HTR-8/SVneo (cell line): ENCODE measurements around the gene NOL4L.

Experiments
- DNase-seq: peaks from one replicate; pipeline ENCODE4 v3.0.0; 2011; ENCODE audit warnings: low spot score, mixed read lengths; ENCODE audit not compliant: insufficient read length
- FAIRE-seq: peaks from 2 replicates; lab custom pipeline; 2011; peaks lifted over from hg19 to GRCh38; lab: Jason Lieb, UNC

The NOL4L gene

GRCh38 chr20:32614772-32615171 lies 29.6 kb upstream of the NOL4L start:
- FAIRE-seq = no peak

GRCh38 chr20:32614303-32614702 lies 29.2 kb upstream of the NOL4L start:
- FAIRE-seq (no peak), DNase-seq (no peak)

More at GRCh38 chr20:32614772-32615171, 29.6 kb upstream of the NOL4L start:
- no peak for DNase-seq

DNA sequence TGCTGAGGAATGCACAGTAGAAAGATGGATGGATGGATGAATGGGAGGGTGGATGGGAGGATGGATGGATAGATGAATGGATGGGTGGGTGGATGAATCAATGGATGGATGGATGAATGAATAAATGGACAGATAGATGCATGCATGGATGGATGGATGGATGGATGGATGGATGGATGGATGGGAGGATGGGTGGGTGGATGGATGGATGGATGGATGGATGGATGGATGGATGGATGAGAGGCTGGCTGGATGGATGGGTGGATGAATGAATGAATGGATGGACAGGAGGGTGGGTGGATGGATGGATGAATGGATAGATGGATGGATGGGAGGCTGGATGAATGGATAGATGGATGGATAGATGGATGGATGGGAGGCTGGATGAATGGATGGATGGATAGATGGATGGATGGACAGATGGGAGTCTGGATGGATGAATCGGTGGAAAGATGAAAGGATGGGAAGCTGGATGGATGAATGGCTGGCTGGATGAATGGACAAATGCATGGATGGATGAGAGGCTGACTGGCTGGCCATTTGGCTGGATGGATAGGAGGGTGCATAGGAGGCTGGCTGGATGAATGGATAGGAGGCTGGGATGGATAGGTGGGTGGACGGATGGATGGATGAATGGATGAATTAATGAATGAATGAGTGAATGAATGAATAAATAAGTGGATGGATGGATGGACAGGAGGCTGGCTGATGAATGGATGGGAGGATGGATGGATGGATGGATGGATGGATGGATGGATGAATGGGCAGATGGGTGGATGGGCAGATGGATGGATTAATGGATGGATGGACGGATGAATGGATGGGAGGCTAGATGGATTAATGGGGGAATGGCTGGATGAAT lies 28.3 kb upstream of the NOL4L start:
- DNase-seq (no peak), FAIRE-seq (peak; percentile 9)

DNA sequence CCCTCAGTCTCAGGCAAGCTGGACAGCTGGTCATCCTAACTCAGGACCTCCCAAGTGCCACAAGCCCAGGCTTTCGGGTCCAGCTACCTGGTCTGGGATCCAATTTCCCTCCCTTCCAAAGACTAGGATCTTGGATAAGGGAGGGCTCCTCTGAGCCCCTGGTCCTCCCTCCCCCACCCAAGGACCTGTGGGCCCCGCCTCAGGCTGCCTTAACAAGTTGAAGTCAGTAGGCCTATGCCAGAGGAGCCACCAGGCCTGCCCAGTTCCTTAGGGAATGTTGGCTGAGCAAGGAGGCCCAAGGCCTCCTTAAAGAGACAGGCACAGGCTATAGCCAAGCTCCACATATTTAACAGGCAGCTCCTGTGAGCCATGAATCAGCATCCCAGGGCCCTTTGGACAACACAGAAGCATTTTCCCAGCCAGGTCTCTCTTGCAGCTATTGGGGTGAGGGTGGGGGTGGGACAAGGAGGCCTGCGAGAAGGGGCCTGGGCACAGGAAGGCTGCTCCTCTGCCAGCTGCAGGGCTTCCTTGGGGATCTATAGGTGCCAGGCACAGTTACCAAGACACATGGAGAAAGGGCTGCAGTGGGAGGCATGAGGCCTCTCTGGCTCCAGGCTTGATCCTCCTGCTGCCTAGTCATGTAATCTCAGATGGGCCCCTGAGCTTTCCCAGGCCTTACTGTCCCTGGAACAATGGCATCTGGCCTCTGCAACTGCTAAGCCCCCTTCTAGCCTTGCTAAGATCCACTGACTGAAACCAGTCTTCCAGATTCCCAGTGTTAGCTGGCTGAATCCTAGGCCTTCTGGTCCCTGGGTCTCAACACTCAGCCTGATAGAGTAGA lies 27.4 kb upstream of the NOL4L start:
- FAIRE-seq (no peak), DNase-seq (no peak)

GRCh38 chr20:32611868-32612267 lies 26.7 kb upstream of the NOL4L start:
- FAIRE-seq = no peak
- DNase-seq = no peak

GRCh38 chr20:32611286-32611685 lies 26.2 kb upstream of the NOL4L start:
- no peak for FAIRE-seq
- no peak for DNase-seq

GRCh38 chr20:32610472-32611218 lies 25.5 kb upstream of the NOL4L start:
- no peak for DNase-seq
- no peak for FAIRE-seq

DNA sequence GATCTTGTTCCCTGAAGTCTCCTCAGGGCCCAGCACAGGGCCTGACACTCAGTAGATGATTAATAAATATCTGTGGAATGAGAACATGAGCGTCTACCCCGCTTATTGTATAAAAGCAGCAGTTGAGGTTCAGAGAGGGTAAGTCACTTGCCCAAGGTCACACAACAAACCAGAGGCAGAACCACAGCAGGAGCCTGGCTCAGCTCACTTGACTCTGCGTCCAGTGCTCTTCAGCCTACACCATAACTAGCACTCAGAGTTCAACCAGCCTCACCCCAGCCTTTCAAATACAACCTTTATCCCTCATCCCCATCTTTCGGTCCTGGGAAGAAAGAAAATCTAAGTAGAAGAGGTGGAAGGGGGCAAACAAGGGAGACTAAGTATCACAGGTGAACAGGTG lies 24.9 kb upstream of the NOL4L start:
- no peak for FAIRE-seq
- DNase-seq = no peak

- FAIRE-seq = no peak
- no peak for DNase-seq
Measured at GRCh38 chr20:32609111-32609773, 24.1 kb upstream of the NOL4L start.

DNA sequence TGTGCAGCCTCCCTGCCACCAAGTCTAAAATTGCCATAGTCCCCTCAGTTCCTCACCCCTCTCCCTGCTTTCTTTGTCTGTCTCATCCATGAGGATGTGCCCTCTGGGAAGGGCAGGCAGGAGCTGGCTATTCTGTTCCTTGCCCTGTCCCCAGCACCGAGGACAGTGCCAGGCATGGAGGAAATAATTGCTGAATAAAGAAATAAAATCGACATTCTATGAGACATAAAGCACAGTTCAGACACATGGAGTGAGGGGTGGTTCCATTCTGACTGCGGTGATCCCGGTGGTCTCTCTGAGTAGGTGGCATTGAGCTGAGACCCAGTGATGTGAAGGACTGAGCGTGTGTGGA lies 23.5 kb upstream of the NOL4L start:
- FAIRE-seq (no peak), DNase-seq (no peak)

DNA sequence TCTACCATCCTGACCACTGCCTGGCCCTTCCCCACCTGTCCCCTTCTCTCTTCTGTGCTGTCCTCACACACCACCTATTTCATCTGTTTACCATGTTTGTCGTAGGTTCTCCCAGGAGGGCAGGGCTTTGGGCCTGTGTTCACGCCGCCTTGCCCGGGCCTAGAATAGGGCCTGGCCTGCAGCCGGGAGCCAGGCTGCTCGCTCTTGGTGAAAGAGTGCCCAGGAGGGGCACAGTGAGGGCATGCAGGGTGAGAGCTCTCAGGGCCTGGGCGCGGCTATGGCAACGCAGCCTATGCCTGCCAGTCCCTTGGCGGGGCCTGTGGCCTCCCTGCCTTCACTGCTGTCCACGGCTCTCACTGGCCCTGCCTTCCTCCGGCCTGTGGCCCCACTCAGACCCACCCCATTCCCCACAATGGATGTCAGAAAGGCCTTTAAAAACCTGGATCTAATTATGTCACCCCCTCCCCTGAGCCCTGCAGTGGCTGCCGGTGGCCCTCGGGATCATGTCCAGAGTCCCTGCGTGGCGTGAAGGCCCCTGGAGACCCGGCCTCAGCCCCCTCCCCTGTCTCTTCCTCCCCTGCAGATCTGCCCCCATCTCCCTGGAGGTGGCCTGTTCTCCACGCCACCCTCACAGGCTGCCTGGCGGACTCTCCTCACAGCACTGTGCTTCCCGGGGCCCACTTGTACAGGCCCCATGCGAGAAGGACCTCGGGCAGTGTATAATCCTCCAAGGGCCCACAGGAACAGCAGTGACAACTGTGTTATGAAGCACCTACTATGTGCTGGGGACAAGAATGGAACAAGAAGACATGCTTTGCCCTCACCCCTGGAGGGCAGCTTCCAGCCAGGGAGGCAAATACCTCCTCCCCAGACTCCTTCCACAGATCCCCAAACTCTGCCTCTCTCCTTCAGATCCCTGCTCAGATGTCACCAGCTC lies 22.9 kb upstream of the NOL4L start:
- FAIRE-seq (no peak), DNase-seq (no peak)

- FAIRE-seq = no peak
- no peak for DNase-seq
Measured at GRCh38 chr20:32607324-32607723, 22.2 kb upstream of the NOL4L start.

- DNase-seq = no peak
- no peak for FAIRE-seq
Measured at GRCh38 chr20:32606790-32607189, 21.7 kb upstream of the NOL4L start.

- FAIRE-seq (no peak), DNase-seq (no peak)
Measured at GRCh38 chr20:32606107-32606506, 21.0 kb upstream of the NOL4L start.

GRCh38 chr20:32605167-32605656 lies 20.1 kb upstream of the NOL4L start:
- DNase-seq = no peak
- no peak for FAIRE-seq

- FAIRE-seq (no peak), DNase-seq (no peak)
Measured at GRCh38 chr20:32603046-32603726, 18.1 kb upstream of the NOL4L start.

DNA sequence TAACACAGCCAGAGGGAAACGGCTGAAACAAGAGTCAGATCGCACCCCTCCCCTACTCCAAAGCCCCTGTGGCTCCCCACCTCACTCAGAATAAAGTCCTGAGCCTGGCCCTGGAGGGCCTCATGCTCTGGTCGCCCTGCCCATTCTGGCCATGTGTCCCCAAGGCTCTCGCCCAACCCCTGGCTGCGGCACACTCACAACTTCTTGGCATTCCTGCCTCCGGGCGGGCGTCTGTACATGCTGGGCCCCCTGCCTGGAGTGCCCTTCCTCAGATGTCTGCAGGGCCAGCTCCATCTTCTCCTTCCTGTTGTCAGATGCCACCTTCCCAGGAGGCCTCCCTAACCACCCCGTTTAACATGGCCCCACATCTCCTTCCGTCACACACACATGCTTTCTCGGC lies 17.1 kb upstream of the NOL4L start:
- FAIRE-seq (no peak), DNase-seq (no peak)

DNA sequence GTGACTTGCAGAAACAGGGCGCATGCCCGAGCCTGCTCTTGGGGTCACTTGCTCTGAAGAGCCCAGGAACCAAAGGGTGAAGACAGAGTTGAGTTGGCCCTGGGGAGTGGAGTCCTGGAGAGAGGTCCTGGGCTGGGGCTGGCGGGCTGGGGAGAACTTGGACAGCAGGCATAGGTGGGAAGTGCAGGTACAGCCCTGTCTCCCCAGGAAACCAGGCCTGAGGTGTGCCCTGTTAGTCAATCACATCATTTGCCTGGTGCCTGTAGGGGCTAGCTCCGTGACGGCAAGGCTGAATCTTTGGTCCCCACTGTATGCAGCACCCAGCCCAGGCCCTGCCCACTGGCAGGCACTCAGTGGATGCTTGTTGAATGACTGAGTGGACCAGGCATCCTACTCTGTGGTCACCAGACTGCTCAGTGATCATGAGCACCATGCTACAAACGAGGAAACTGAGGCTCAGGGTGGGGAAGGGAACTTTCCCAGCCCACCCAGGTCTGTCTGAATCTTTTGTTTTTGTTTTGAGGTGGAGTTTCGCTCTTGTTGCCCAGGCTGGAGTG lies 15.6 kb upstream of the NOL4L start:
- DNase-seq (no peak), FAIRE-seq (no peak)
